ENCODE data around the gene SOD1. TPM values are rescaled to one million over a fixed set of nuclear protein-coding genes. Genes with fewer than 3 reads are reported as not detected.

Gene SOD1
- total and polyA plus RNA-seq, 5 donors from 2014 or later, result 164 to 914 (median 843) TPM

DNA sequence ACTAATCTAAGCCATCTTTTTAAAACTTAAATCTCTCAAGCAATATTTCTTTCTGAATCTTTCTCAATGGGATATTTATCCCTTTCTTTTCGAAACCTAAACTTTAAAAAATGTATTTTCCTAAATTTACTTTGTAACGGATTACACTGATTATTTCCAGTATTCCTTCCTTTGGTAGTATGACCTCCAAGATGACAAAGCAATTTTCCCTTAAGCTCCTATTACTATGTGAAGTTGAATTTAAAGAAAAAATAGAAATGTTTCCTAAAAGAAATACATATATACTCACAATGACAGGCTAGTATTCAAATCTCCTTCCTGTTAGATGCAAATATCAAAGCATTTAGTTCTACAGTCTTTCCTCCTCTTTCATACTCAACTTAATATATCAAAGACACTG, 56.6 kb downstream of the SOD1 start:
- H3K27me3 ChIP-seq (ENCODE audit: control insufficient read depth, insufficient read depth, low read length), result no peaks in the 10 kb centered on the region
- peaks cover 42% of the 10 kb centered on the region for H3K4me1 ChIP-seq (ENCODE audit: control insufficient read depth, insufficient read depth, low read length, poor library complexity, severe bottlenecking)
- H3K9me3 ChIP-seq (ENCODE audit: control insufficient read depth in 2 of 2, low read length in 2 of 2), result no peaks in the 10 kb centered on the region
- Mint-ChIP-seq H3K4me3 (peak overlapping the region in 2 of 4 donors; percentile 10 to 51), H3K4me1 (peaks cover 62 to 92% (median 75%) of the 10 kb centered on the region in 4 donors), H3K9me3 (no peaks in the 10 kb centered on the region), H3K27me3 (no peaks in the 10 kb centered on the region), H3K36me3 (peaks cover 12% of the 10 kb centered on the region), H3K27ac (no peak overlapping the region)
- ATAC-seq (ENCODE audit: low read depth in 2 of 2) (no peak), DNase-seq (no peak)
- no peak overlapping the region for H3K27ac ChIP-seq (ENCODE audit: insufficient read depth, low read length, poor library complexity, severe bottlenecking)
- H3K36me3 ChIP-seq (ENCODE audit: control insufficient read depth, insufficient read depth, low read length), result no peaks in the 10 kb centered on the region
- H3K4me3 ChIP-seq (ENCODE audit: low read depth, low read length), result no peak overlapping the region

Other genes with a start within 250 kb of the SOD1 start
- gene SCAF4, start 72.4 kb downstream of the SOD1 start, total RNA-seq, result 70.9 TPM
- gene SCAF4, start 72.4 kb downstream of the SOD1 start, polyA plus RNA-seq, result 10 to 100 TPM; 15.8 to 20.6 (median 18.6) TPM
- gene HUNK, start 213.3 kb downstream of the SOD1 start, total RNA-seq, result not detected
- not detected for gene HUNK, start 213.3 kb downstream of the SOD1 start, polyA plus RNA-seq

Measured in CD4-positive, CD25-positive, alpha-beta regulatory T cell (primary cell).